ENCODE measurements around the gene CNOT11.
"Not testable (repeated sequence)": the region's sequence is repeated elsewhere in the genome, so short reads cannot be mapped to it uniquely, and the experiment has no call there.

DNA sequence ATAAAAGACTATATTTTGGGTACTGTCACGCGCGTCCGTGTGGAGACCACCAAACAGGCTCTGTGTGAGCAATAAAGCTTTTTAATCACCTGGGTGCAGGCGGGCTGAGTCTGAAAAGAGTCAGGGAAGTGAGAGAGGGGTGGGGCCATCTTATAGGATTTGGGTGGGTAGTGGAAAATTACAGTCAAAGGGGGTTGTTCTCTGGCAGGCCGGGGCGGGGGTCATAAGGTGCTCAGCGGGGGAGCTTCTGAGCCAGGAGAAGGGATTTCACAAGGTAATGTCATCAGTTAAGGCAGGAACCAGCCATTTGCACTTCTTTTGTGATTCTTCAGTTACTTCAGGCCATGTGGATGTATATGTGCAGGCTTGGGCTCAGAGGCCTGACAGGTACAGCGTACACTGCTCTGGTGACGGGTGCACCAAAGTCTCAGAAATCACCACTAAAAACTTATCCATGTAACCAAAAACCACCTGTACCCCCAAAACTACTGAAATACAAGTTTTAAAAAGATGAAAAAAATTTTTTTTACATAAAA lies 1.4 kb upstream of the CNOT11 start:
- not testable (repeated sequence) for TF ChIP-seq ZFX (IDR thresholded peaks at IDR 0.05)
- TF ChIP-seq, protein P1, sequence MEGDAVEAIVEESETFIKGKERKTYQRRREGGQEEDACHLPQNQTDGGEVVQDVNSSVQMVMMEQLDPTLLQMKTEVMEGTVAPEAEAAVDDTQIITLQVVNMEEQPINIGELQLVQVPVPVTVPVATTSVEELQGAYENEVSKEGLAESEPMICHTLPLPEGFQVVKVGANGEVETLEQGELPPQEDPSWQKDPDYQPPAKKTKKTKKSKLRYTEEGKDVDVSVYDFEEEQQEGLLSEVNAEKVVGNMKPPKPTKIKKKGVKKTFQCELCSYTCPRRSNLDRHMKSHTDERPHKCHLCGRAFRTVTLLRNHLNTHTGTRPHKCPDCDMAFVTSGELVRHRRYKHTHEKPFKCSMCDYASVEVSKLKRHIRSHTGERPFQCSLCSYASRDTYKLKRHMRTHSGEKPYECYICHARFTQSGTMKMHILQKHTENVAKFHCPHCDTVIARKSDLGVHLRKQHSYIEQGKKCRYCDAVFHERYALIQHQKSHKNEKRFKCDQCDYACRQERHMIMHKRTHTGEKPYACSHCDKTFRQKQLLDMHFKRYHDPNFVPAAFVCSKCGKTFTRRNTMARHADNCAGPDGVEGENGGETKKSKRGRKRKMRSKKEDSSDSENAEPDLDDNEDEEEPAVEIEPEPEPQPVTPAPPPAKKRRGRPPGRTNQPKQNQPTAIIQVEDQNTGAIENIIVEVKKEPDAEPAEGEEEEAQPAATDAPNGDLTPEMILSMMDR (conservative IDR thresholded peaks at IDR 0.05) = not testable (repeated sequence)
